ENCODE data around the gene NUF2.

DNA sequence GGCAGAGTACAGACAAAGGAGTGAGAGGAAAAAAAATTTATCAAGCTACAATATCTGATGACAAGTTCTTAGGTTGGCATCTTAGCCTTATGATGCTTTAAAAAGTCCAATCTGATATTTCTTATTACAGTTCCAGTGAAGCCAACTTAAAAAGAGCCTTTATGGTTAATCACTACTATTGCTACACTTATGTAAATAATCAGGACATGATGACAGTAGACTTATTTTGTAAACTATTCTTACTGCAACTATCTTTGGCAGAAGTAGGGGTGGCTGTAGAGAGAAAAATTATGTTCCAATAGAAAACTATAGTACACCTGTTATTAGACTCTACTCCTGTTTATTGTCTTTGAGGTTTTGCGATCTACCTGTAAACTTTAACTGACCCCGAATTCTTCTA lies 25.8 kb upstream of the NUF2 start:
- TF ChIP-seq, protein P1, sequence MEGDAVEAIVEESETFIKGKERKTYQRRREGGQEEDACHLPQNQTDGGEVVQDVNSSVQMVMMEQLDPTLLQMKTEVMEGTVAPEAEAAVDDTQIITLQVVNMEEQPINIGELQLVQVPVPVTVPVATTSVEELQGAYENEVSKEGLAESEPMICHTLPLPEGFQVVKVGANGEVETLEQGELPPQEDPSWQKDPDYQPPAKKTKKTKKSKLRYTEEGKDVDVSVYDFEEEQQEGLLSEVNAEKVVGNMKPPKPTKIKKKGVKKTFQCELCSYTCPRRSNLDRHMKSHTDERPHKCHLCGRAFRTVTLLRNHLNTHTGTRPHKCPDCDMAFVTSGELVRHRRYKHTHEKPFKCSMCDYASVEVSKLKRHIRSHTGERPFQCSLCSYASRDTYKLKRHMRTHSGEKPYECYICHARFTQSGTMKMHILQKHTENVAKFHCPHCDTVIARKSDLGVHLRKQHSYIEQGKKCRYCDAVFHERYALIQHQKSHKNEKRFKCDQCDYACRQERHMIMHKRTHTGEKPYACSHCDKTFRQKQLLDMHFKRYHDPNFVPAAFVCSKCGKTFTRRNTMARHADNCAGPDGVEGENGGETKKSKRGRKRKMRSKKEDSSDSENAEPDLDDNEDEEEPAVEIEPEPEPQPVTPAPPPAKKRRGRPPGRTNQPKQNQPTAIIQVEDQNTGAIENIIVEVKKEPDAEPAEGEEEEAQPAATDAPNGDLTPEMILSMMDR (IDR thresholded peaks at IDR 0.05): no peak
- TF ChIP-seq POLR2A (IDR thresholded peaks at IDR 0.05): no peak
